Suprapubic skin (tissue), 4 donors: ENCODE measurements around the gene MKRN3. TPM values are rescaled to one million over a fixed set of nuclear protein-coding genes. Genes with fewer than 3 reads are reported as not detected.

Source experiments
- DNase-seq, 2 donors: peaks; one replicate each; pipeline ENCODE4 v3.0.0-alpha.2; 2019; ENCODE audit warnings: low spot score in 2 of 2
- H3K27ac ChIP-seq: fragments of 200-600 bp; sonication (generic); one replicate; pipeline ENCODE4 v1.5.1; 2019
- H3K27me3 ChIP-seq: fragments of 200-600 bp; sonication (generic); one replicate; pipeline ENCODE4 v1.5.1; 2019
- H3K36me3 ChIP-seq: fragments of 200-600 bp; sonication (generic); one replicate; pipeline ENCODE4 v1.5.1; 2019
- H3K4me1 ChIP-seq: fragments of 200-600 bp; sonication (generic); one replicate; pipeline ENCODE4 v1.5.1; 2019
- H3K4me3 ChIP-seq: fragments of 200-600 bp; sonication (generic); one replicate; pipeline ENCODE4 v1.5.1; 2019; ENCODE audit warnings: mild to moderate bottlenecking
- H3K9me3 ChIP-seq: fragments of 200-600 bp; sonication (generic); one replicate; pipeline ENCODE4 v1.5.1; 2019
- CTCF ChIP-seq, 2 donors: fragments of 200-600 bp in 1 of 2; fragments of 450-650 bp in 1 of 2; sonication (generic) in 1 of 2; IDR thresholded peaks; one replicate each; pipeline ENCODE4 v1.5.1; 2016 to 2019; ENCODE audit warnings: antibody characterized with exemption in 2 of 2, mild to moderate bottlenecking in 1 of 2, moderate library complexity in 1 of 2
- EP300 ChIP-seq: sonication (generic); formaldehyde crosslinking; IDR thresholded peaks from one replicate; pipeline ENCODE4 v1.6.1; 2017; ENCODE audit warnings: antibody characterized with exemption
- POLR2A ChIP-seq, 2 donors: fragments of 450-650 bp; IDR thresholded peaks; one replicate each; pipeline ENCODE4 v1.6.1; 2017; ENCODE audit warnings: antibody characterized with exemption in 2 of 2, mild to moderate bottlenecking in 2 of 2, moderate library complexity in 2 of 2
- POLR2AphosphoS5 ChIP-seq, 3 donors: sonication (generic); formaldehyde crosslinking; IDR thresholded peaks; one replicate each; pipeline ENCODE4 v1.6.1; 2017; ENCODE audit warnings: antibody characterized with exemption in 3 of 3
- WGBS: methylation state at CpG from one replicate; pipeline ENCODE4 v1.1.5; 2018; 5-methylcytosine and 5-hydroxymethylcytosine counted together
- total RNA-seq, 4 donors: library from RNA; depleted of rRNA; stranded (reverse); fragments of >200 nt; gene quantifications; one replicate each; pipeline ENCODE4 v1.1.0, GENCODE V29; 2016

The MKRN3 gene
- total RNA-seq, 4 donors from 2014 or later, result 0.55 to 1.2 TPM; not detected in 2

GRCh38 chr15:23532024-23532423 lies 33.5 kb upstream of the MKRN3 start:
- no peak for DNase-seq
- WGBS, result 51% methylated on average over 4 of the region's 4 CpGs
- no peaks in the 10 kb centered on the region for H3K36me3 ChIP-seq

GRCh38 chr15:23536659-23537058 lies 28.8 kb upstream of the MKRN3 start:
- TF ChIP-seq CTCF (IDR thresholded peaks at IDR 0.05) (no peak), POLR2A (IDR thresholded peaks at IDR 0.05) (no peak), EP300 (no peak), POLR2AphosphoS5 (IDR thresholded peaks at IDR 0.05) (no peak)
- Histone ChIP-seq H3K36me3 (no peaks in the 10 kb centered on the region), H3K27me3 (no peaks in the 10 kb centered on the region), H3K4me1 (no peaks in the 10 kb centered on the region), H3K9me3 (no peaks in the 10 kb centered on the region), H3K27ac (no peak overlapping the region), H3K4me3 (no peak overlapping the region)
- 77% methylated on average over 3 of the region's 3 CpGs for WGBS
- DNase-seq, result no peak

More at GRCh38 chr15:23532024-23532423, 33.5 kb upstream of the MKRN3 start:
- Histone ChIP-seq H3K27me3 (no peaks in the 10 kb centered on the region), H3K4me1 (no peaks in the 10 kb centered on the region), H3K27ac (no peak overlapping the region), H3K4me3 (no peak overlapping the region), H3K9me3 (no peaks in the 10 kb centered on the region)
- TF ChIP-seq POLR2A (IDR thresholded peaks at IDR 0.05) (no peak), POLR2AphosphoS5 (IDR thresholded peaks at IDR 0.05) (no peak), EP300 (no peak), CTCF (IDR thresholded peaks at IDR 0.05) (no peak)

- WGBS, result 46% methylated on average over 4 of the region's 4 CpGs
- TF ChIP-seq POLR2A (IDR thresholded peaks at IDR 0.05), result no peak
- TF ChIP-seq CTCF (IDR thresholded peaks at IDR 0.05), result no peak
- TF ChIP-seq POLR2AphosphoS5 (IDR thresholded peaks at IDR 0.05), result no peak
- no peak for TF ChIP-seq EP300
These were observed 26.8 kb upstream of the MKRN3 start for GRCh38 chr15:23538648-23539047.

GRCh38 chr15:23539892-23540291 lies 25.6 kb upstream of the MKRN3 start:
- Histone ChIP-seq H3K4me1 (no peaks in the 10 kb centered on the region), H3K9me3 (no peaks in the 10 kb centered on the region), H3K36me3 (no peaks in the 10 kb centered on the region), H3K27ac (no peak overlapping the region), H3K27me3 (no peaks in the 10 kb centered on the region), H3K4me3 (no peak overlapping the region)
- DNase-seq, result no peak
- TF ChIP-seq CTCF (IDR thresholded peaks at IDR 0.05), result no peak
- no peak for TF ChIP-seq POLR2AphosphoS5 (IDR thresholded peaks at IDR 0.05)
- no peak for TF ChIP-seq EP300
- TF ChIP-seq POLR2A (IDR thresholded peaks at IDR 0.05), result no peak
- WGBS, result 68% methylated on average over 4 of the region's 4 CpGs

More at GRCh38 chr15:23538648-23539047, 26.8 kb upstream of the MKRN3 start:
- no peak for DNase-seq
- Histone ChIP-seq H3K4me3 (no peak overlapping the region), H3K36me3 (no peaks in the 10 kb centered on the region), H3K27me3 (no peaks in the 10 kb centered on the region), H3K9me3 (no peaks in the 10 kb centered on the region), H3K4me1 (no peaks in the 10 kb centered on the region), H3K27ac (no peak overlapping the region)

GRCh38 chr15:23546158-23546557 lies 19.3 kb upstream of the MKRN3 start:
- no peak for DNase-seq
- Histone ChIP-seq H3K27me3 (no peaks in the 10 kb centered on the region), H3K4me1 (no peaks in the 10 kb centered on the region)

More at GRCh38 chr15:23546158-23546557, 19.3 kb upstream of the MKRN3 start:
- no peak overlapping the region for H3K27ac ChIP-seq
- no peak for TF ChIP-seq EP300
- TF ChIP-seq CTCF (IDR thresholded peaks at IDR 0.05), result no peak
- no peak for TF ChIP-seq POLR2A (IDR thresholded peaks at IDR 0.05)
- TF ChIP-seq POLR2AphosphoS5 (IDR thresholded peaks at IDR 0.05), result no peak
- H3K9me3 ChIP-seq, result no peaks in the 10 kb centered on the region
- no peak overlapping the region for H3K4me3 ChIP-seq
- no peaks in the 10 kb centered on the region for H3K36me3 ChIP-seq
